Spleen (tissue), 7 donors: ENCODE results near the gene CD40.

Experiments used
- POLR2A ChIP-seq, 3 donors: fragments of 450-650 bp; IDR thresholded peaks; one replicate each; pipeline ENCODE4 v1.5.1; 2017; ENCODE audit warnings: antibody characterized with exemption in 3 of 3, mild to moderate bottlenecking in 1 of 3
- POLR2AphosphoS5 ChIP-seq, 3 donors: sonication (generic); formaldehyde crosslinking; IDR thresholded peaks; one replicate each; pipeline ENCODE4 v1.5.1; 2017; ENCODE audit warnings: antibody characterized with exemption in 3 of 3
- TF ChIP-seq, protein P1 (sequence below), 11 experiments: fragments of 200-600 bp in 7 of 11; fragments of 450-650 bp in 4 of 11; sonication (generic) in 4 of 11; IDR thresholded peaks in 8 of 11; conservative IDR thresholded peaks in 3 of 11; 1 replicate in 7 of 11; 2 replicates in 4 of 11; pipeline versions ENCODE4 v1.4.0 to v1.8.0; 2016 to 2021; ENCODE audit warnings: antibody characterized with exemption in 11 of 11, inconsistent platforms in 4 of 11, mild to moderate bottlenecking in 1 of 11
- donor health status: DM: no; HTN: no; CAD: no; lungs with moderate emphysema.
- donor health status: DM: no; HTN: no; CAD: no.
- donor health status: DM: no; HTN: no; CAD: no.

DNA sequence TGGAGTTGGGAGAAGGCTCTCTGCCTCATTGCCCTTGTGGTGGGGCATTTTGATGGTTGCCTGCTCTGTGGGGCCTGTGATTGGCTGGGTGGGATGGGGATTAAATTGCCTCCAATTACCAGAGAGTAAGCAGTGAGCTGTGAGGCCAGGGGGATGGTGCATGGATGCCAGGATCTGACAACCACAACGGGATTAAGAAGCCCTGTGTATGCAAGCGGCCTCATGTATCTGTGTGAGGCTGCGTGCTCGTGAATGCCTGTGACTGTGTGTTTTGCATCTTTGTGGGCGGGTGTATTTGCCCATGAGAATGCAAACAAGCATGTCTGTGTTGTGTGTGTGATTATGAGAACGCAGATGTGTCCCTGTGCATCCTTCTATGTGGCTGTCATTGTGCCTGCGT is 46.1 kb downstream of the CD40 start:
- TF ChIP-seq, protein P1, sequence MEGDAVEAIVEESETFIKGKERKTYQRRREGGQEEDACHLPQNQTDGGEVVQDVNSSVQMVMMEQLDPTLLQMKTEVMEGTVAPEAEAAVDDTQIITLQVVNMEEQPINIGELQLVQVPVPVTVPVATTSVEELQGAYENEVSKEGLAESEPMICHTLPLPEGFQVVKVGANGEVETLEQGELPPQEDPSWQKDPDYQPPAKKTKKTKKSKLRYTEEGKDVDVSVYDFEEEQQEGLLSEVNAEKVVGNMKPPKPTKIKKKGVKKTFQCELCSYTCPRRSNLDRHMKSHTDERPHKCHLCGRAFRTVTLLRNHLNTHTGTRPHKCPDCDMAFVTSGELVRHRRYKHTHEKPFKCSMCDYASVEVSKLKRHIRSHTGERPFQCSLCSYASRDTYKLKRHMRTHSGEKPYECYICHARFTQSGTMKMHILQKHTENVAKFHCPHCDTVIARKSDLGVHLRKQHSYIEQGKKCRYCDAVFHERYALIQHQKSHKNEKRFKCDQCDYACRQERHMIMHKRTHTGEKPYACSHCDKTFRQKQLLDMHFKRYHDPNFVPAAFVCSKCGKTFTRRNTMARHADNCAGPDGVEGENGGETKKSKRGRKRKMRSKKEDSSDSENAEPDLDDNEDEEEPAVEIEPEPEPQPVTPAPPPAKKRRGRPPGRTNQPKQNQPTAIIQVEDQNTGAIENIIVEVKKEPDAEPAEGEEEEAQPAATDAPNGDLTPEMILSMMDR (IDR thresholded peaks at IDR 0.05 in 8 of 11, conservative IDR thresholded peaks at IDR 0.05 in 3 of 11), result no peak
- no peak for TF ChIP-seq POLR2A (IDR thresholded peaks at IDR 0.05)
- TF ChIP-seq POLR2AphosphoS5 (IDR thresholded peaks at IDR 0.05), result no peak
